ENCODE data around the gene TEX13B.

The TEX13B gene

DNA sequence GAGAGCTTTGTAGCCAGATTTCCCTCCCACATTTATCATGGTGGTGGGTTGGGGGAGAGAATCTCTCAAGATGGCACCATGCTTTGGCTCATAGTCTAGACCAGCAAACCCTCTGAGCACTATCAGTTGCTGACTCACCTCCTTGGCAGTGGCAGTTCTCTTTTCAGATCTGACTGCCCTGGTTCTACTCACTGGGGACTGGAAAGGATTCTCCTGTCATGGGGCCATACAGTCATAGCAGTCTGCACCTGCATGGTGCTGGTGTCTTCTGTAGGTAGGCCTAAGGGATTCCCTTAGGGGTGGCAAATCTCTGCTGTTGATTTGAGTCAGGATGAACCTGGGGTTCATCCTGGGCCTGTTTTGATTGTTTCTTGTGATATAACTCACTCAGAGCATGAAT is 2.6 kb downstream of the TEX13B start:
- no peaks in the 10 kb centered on the region for H3K36me3 ChIP-seq (ENCODE audit: control insufficient read depth in 2 of 2, insufficient read depth in 1 of 2, low read length in 2 of 2)
- POLR2A ChIA-PET = no interaction called here
- no peaks in the 10 kb centered on the region for H3K9me3 ChIP-seq (ENCODE audit: control insufficient read depth, insufficient read depth, low read depth, low read length)
- TF ChIP-seq ZNF23 (tag by site-specific recombination; IDR thresholded peaks at IDR 0.05; ENCODE audit: borderline replicate concordance) (no peak), ZNF132 (tag by site-specific recombination; IDR thresholded peaks at IDR 0.05; ENCODE audit: borderline replicate concordance) (no peak), OVOL3 (tag by site-specific recombination; IDR thresholded peaks at IDR 0.05) (no peak), SETDB1 (IDR thresholded peaks at IDR 0.05; ENCODE audit: insufficient read length, low read length) (no peak), ZNF501 (tag by site-specific recombination; IDR thresholded peaks at IDR 0.05) (no peak), ZNF354C (tag by site-specific recombination; IDR thresholded peaks at IDR 0.05; ENCODE audit: borderline replicate concordance, low read depth) (no peak), ZNF48 (tag by site-specific recombination; IDR thresholded peaks at IDR 0.05) (no peak), ZNF175 (tag by site-specific recombination; IDR thresholded peaks at IDR 0.05) (no peak)
- TF ChIP-seq, protein P1, sequence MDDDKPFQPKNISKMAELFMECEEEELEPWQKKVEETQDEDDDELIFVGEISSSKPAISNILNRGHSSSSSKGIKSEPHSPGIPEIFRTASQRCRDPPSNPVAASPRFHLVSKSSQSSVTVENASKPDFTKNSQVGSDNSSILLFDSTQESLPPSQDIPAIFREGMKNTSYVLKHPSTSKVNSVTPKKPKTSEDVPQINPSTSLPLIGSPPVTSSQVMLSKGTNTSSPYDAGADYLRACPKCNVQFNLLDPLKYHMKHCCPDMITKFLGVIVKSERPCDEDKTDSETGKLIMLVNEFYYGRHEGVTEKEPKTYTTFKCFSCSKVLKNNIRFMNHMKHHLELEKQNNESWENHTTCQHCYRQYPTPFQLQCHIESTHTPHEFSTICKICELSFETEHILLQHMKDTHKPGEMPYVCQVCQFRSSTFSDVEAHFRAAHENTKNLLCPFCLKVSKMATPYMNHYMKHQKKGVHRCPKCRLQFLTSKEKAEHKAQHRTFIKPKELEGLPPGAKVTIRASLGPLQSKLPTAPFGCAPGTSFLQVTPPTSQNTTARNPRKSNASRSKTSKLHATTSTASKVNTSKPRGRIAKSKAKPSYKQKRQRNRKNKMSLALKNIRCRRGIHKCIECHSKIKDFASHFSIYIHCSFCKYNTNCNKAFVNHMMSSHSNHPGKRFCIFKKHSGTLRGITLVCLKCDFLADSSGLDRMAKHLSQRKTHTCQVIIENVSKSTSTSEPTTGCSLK (tag by site-specific recombination; IDR thresholded peaks at IDR 0.05) = no peak
- no peaks in the 10 kb centered on the region for H3K4me1 ChIP-seq (ENCODE audit: control insufficient read depth, insufficient read depth, low read length)
- H3K4me3 ChIP-seq (ENCODE audit: low read depth, low read length) = no peak overlapping the region
- CTCF ChIA-PET = interaction anchor here (0.6 to 1.9 kb wide), 8 partner anchors 11 to 1117 kb away, joined by 3 to 6 read pairs (median 4); no protein-coding TSS in a partner anchor
- H3K27ac ChIP-seq (ENCODE audit: extremely low read depth, low read depth, low read length) = no peak overlapping the region

DNA sequence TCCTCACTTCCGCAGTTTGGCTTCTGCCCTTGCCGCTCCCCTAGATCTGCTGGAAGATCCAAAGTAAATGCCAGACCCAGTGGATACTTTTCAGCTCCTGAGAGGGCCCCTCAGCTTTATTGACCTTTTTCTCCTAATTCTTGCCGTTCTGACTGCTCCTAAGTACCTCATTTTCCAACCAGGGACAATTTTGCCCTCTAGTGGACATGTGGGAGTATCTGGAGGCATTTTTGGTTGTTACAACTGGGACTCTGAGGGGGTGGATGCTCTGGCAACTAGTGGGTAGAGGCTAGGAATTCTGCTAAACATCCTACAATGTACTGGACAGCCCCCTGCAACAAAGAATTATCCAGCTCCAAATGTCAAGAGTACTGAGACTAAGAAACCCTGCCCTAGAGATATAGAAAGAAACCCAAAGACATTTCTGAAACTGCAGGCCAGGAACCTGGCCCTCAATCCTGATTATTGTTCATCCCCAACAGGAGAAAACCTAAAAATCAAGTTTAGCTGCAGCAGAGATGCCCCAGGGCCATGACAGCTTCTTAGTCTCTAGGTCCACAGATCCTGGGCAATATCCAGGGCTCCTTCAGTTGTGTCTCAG is 3.4 kb downstream of the TEX13B start:
- Histone ChIP-seq H3K9me3 (ENCODE audit: control insufficient read depth, insufficient read depth, low read depth, low read length) (no peaks in the 10 kb centered on the region), H3K4me1 (ENCODE audit: control insufficient read depth, insufficient read depth, low read length) (no peaks in the 10 kb centered on the region), H3K36me3 (ENCODE audit: control insufficient read depth in 2 of 2, insufficient read depth in 1 of 2, low read length in 2 of 2) (no peaks in the 10 kb centered on the region), H3K4me3 (ENCODE audit: low read depth, low read length) (no peak overlapping the region), H3K27ac (ENCODE audit: extremely low read depth, low read depth, low read length) (no peak overlapping the region)
- POLR2A ChIA-PET = no interaction called here
- CTCF ChIA-PET = interaction anchor here (0.6 to 1.9 kb wide), 15 partner anchors 10 to 1117 kb away, joined by 3 to 6 read pairs (median 3); no protein-coding TSS in a partner anchor
- TF ChIP-seq, protein P2, sequence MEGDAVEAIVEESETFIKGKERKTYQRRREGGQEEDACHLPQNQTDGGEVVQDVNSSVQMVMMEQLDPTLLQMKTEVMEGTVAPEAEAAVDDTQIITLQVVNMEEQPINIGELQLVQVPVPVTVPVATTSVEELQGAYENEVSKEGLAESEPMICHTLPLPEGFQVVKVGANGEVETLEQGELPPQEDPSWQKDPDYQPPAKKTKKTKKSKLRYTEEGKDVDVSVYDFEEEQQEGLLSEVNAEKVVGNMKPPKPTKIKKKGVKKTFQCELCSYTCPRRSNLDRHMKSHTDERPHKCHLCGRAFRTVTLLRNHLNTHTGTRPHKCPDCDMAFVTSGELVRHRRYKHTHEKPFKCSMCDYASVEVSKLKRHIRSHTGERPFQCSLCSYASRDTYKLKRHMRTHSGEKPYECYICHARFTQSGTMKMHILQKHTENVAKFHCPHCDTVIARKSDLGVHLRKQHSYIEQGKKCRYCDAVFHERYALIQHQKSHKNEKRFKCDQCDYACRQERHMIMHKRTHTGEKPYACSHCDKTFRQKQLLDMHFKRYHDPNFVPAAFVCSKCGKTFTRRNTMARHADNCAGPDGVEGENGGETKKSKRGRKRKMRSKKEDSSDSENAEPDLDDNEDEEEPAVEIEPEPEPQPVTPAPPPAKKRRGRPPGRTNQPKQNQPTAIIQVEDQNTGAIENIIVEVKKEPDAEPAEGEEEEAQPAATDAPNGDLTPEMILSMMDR (tag by site-specific recombination; IDR thresholded peaks at IDR 0.05) = peak; percentile 18; the same call in 1 of the 2 replicates
- TF ChIP-seq ZNF19 (tag by site-specific recombination; IDR thresholded peaks at IDR 0.05; ENCODE audit: low read depth) (no peak), EGR2 (tag by site-specific recombination; IDR thresholded peaks at IDR 0.05; ENCODE audit: low read depth) (peak; percentile 44; the same call in 1 of the 2 replicates), ZFHX2 (tag by site-specific recombination; conservative IDR thresholded peaks at IDR 0.05) (peak; percentile 36), ZNF654 (tag by site-specific recombination; IDR thresholded peaks at IDR 0.05; ENCODE audit: low read depth) (peak; percentile 63)

DNA sequence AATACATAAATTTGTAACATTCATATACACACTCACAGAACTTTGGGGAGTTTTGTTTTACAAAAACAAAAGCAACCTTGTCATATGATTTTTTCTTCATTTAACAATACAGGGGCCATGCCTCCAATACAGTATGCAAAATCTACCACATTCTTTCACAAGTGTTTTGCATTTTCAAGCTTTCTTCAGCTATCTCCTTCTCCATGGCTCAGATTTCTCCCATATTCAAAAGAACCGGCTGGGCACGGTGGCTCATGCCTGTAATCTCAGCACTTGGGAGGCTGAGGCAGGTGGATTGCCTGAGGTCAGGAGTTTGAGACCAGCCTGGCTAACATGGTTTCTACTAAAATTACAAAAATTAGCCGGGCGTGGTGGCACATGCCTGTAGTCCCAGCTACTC is 4.1 kb downstream of the TEX13B start:
- H3K9me3 ChIP-seq (ENCODE audit: control insufficient read depth, insufficient read depth, low read depth, low read length) = no peaks in the 10 kb centered on the region
- CTCF ChIA-PET = interaction anchor here (0.7 to 1.9 kb wide), 10 partner anchors 9 to 1102 kb away, joined by 3 to 6 read pairs (median 3); no protein-coding TSS in a partner anchor
- no peaks in the 10 kb centered on the region for H3K4me1 ChIP-seq (ENCODE audit: control insufficient read depth, insufficient read depth, low read length)
- POLR2A ChIA-PET = no interaction called here
- H3K4me3 ChIP-seq (ENCODE audit: low read depth, low read length) = no peak overlapping the region
- no peaks in the 10 kb centered on the region for H3K36me3 ChIP-seq (ENCODE audit: control insufficient read depth in 2 of 2, insufficient read depth in 1 of 2, low read length in 2 of 2)
- H3K27ac ChIP-seq (ENCODE audit: extremely low read depth, low read depth, low read length) = no peak overlapping the region
- TF ChIP-seq ZFP37 (tag by site-specific recombination; IDR thresholded peaks at IDR 0.05) = no peak
- no peak for TF ChIP-seq TCF7L2 (IDR thresholded peaks at IDR 0.05; ENCODE audit: borderline replicate concordance, low read depth, low read length)
- TF ChIP-seq, protein P3, sequence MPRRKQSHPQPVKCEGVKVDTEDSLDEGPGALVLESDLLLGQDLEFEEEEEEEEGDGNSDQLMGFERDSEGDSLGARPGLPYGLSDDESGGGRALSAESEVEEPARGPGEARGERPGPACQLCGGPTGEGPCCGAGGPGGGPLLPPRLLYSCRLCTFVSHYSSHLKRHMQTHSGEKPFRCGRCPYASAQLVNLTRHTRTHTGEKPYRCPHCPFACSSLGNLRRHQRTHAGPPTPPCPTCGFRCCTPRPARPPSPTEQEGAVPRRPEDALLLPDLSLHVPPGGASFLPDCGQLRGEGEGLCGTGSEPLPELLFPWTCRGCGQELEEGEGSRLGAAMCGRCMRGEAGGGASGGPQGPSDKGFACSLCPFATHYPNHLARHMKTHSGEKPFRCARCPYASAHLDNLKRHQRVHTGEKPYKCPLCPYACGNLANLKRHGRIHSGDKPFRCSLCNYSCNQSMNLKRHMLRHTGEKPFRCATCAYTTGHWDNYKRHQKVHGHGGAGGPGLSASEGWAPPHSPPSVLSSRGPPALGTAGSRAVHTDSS (tag by site-specific recombination; IDR thresholded peaks at IDR 0.05) = no peak
- TF ChIP-seq ZNF571 (tag by site-specific recombination; IDR thresholded peaks at IDR 0.05) = no peak
- no peak for TF ChIP-seq SALL2 (tag by site-specific recombination; IDR thresholded peaks at IDR 0.05; ENCODE audit: borderline replicate concordance)
- TF ChIP-seq, protein P4, sequence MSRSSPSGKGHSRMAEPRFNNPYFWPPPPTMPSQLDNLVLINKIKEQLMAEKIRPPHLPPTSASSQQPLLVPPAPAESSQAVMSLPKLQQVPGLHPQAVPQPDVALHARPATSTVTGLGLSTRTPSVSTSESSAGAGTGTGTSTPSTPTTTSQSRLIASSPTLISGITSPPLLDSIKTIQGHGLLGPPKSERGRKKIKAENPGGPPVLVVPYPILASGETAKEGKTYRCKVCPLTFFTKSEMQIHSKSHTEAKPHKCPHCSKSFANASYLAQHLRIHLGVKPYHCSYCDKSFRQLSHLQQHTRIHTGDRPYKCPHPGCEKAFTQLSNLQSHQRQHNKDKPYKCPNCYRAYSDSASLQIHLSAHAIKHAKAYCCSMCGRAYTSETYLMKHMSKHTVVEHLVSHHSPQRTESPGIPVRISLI (tag by site-specific recombination; IDR thresholded peaks at IDR 0.05) = no peak
- no peak for TF ChIP-seq ZNF10 (tag by site-specific recombination; IDR thresholded peaks at IDR 0.05)
- TF ChIP-seq ZNF274 (IDR thresholded peaks at IDR 0.05; ENCODE audit: low read length) = no peak
- TF ChIP-seq ZNF274 (tag by site-specific recombination; IDR thresholded peaks at IDR 0.05; ENCODE audit: borderline replicate concordance) = no peak
- no peak for TF ChIP-seq ZNF76 (tag by site-specific recombination; IDR thresholded peaks at IDR 0.05; ENCODE audit: borderline replicate concordance, low read depth)
- TF ChIP-seq ZNF133 (tag by site-specific recombination; IDR thresholded peaks at IDR 0.05) = no peak
- TF ChIP-seq ZNF292 (tag by site-specific recombination; IDR thresholded peaks at IDR 0.05; ENCODE audit: borderline replicate concordance, low read depth) = no peak

Measured in HEK293 (cell line).